Ammon's horn (tissue), 1 donor: ENCODE measurements around the gene CCT7.

Experiments used
- DNase-seq: peaks from one replicate; pipeline ENCODE4 v3.0.0-alpha.2; 2016; ENCODE audit warnings: low spot score

The CCT7 gene

DNA sequence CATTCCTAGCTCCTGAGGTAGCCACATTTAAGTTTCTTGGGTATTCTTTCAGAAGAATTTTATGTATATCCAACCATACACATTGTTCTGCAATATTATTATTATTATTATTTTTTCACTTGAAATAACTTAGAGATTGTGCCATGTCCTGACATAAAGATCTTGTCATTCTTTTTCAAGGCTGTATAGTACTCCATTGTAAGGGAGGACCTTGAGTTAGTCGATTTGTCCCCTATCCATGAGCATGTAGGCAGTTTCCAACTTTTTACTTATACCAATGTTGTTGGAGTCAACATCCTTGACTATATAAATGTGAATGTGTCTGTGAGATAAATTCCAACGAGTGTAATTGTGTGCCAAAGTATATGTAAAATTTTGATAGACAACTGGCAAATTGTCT lies 60.1 kb downstream of the CCT7 start:
- DNase-seq = no peak

DNA sequence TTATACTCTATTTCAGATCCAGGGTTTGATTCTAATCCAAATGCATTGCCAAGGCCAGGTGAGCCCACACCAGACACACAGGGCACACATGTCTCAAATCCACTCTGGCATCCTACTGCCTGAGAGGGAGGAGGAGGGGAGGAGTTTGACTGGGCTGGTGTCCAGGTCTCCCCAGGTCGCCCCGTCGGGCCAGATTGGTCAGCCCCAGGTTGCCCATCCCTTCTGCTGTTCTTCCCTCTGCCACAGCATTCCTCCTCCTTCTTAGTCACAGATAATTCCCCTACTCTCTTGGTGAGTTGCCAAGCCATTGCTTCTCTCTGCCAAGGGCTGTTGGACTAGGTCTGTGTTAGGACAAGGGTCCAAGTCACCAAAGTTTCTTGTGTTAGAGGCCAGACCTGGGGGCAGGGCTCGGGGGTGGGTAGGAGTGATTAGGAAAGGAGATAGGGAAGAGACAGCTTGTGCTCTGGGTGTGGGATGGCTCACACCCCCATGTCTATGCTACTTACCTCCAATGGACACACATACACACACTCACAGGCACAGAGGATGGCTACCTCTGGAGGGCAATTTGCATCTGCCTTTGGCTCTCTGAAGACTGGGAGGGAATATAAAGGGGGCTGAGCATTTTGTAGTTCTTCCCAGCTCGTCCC lies 61.8 kb downstream of the CCT7 start:
- DNase-seq = no peak

GRCh38 chr2:73297151-73297559 lies 63.0 kb downstream of the CCT7 start:
- no peak for DNase-seq

GRCh38 chr2:73297586-73297985 lies 63.5 kb downstream of the CCT7 start:
- DNase-seq = no peak

DNA sequence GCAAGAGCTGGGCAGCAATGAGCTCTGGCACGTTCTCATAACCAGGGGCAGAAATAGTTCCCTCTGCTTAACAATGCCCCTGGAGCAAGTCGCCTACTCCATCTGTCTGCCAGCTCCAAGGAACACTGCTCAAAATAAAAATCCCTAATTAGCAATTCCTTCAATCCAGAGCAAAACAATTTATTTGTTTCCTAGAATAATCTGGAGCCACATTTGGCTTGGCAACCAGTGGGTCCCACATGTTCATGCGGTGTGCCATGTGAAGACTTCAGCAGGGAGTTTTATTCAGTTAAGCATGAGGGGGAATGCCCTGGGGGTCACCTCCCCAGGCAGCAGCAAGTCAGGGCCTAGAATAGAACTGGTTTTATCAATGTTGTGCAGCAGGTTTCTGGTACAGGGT lies 66.8 kb downstream of the CCT7 start:
- no peak for DNase-seq

- DNase-seq = no peak
Observed at GRCh38 chr2:73301636-73302035, 67.5 kb downstream of the CCT7 start.
